HuH-7.5 (cell line): ENCODE data around the gene ZDHHC18.
"Not testable (repeated sequence)": the region's sequence is repeated elsewhere in the genome, so short reads cannot be mapped to it uniquely, and the experiment has no call there.

Experiments used
- DNase-seq: peaks from one replicate; pipeline ENCODE4 v3.0.0; 2011; ENCODE audit warnings: low spot score

The ZDHHC18 gene

DNA sequence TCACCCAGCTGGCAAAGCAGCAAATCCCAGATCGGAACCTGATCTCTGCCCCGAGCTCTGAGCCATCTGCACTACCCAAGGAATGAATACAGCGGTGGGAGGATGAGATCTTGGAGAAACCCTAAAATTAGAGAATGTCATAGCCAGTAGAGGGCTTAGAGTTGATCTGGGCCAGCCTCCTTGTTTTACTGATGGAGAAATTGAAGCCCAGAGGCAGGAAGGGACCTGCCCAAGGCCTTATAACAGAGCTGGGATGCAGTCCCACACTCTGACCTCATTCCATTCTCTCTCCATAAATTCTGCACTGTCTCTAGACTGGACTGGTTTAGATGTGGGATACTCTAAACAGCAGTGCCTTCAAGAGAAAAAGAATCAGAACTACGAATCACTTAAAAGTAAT lies 31.7 kb downstream of the ZDHHC18 start:
- no peak for DNase-seq

DNA sequence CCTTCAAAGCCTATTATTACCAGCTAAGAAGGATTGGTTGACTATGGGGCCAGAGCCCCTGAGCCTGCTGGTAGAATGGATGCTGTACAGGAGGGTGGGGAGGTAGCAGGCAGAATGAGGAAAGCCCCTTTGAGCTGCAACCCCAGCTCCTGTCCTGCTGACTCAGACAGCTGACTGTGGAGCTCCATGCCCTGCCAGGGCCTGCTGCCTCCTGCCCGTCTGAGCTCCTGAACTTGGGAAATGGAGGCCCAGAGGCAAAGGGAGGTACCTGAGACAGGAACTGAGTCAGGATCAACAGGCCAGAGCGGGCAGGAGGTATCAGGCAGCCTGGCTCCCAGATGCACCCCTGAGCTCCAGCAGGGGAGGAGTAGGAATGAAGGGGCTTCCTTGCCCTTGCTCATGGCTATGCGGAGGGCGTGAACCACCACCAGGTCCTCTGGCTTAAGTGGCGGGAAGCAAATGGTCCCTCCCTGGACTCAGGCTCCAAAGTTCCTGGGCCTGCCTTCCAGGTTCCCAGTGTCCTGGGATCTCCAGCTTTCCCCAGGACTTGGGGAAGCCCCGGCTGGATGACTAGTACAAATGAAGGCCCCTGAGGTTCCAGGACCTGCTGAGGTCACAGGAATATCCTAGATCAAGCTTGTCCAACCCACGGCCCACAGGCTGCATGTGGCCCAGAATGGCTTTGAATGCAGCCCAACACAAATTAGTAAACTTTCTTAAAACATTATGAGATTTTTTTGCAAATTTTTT lies 32.6 kb downstream of the ZDHHC18 start:
- no peak for DNase-seq

DNA sequence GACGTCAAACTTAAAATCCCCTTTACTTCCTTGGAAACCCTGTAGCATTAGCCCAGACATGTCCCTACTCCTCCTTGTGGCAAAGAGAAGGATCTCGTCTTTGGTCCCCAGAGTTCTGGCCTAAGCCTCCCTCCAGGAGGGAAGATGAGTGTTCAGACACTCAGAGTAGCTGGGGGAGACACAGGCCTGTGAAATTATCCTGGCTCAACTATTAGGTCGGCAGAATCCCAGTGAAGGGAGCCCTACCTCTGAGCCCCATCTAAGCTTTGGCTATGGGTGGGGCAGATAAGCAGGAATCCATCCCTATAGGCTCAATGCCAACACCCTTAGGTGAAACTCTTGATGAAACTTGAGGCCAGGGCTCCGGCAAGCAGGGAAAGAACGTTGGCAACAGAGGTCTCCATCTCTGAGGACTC lies 34.8 kb downstream of the ZDHHC18 start:
- no peak for DNase-seq

DNA sequence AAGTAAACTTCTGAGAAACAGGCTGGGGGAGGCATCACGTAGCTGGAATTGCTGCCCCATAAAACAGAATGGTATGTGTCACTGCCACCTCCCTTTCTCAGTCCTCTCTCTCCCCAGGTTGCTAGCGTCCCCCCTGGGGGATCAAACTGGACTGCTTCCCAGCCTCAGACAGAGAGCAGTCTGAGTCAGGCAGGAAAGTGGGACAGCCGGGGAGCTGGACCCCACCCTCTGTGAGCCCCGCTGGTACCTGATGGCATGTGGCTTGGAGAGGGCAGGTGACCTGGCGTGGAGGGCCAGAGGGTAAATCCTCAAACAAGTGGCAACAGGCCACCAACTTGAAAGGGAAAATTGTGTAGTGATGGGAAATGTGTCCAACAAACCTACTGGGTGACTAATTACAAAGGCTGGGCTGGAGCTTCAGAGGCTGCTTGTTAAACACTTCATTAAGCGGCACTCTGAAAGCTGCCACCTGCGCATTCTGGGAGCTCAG lies 35.4 kb downstream of the ZDHHC18 start:
- DNase-seq = no peak

DNA sequence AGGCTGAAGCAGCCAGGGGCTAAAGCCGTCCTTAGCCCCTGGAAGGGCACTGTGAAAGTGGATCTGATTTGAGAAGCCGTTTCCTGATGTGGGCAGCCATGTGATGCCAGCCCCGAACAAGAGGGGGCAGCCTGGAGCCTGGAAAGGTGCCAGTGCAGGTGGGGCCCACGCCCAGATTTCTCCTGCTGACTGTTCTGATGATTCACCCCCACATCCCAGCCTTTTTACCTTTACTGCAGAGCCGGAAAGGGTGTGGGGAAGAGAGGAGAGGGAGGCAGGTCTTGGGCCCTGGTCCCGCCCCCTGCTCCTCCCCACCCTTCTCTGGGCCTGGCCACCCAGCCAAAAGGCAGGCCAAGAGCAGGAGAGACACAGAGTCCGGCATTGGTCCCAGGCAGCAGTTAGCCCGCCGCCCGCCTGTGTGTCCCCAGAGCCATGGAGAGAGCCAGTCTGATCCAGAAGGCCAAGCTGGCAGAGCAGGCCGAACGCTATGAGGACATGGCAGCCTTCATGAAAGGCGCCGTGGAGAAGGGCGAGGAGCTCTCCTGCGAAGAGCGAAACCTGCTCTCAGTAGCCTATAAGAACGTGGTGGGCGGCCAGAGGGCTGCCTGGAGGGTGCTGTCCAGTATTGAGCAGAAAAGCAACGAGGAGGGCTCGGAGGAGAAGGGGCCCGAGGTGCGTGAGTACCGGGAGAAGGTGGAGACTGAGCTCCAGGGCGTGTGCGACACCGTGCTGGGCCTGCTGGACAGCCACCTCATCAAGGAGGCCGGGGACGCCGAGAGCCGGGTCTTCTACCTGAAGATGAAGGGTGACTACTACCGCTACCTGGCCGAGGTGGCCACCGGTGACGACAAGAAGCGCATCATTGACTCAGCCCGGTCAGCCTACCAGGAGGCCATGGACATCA lies 36.5 kb downstream of the ZDHHC18 start, which contains the start of gene SFN:
Gene SFN (plus strand): TSS at position 369 of the 904 bp plus-strand sequence. CDS start 64 bp downstream, at position 433.
- peak; percentile 60 for DNase-seq

DNA sequence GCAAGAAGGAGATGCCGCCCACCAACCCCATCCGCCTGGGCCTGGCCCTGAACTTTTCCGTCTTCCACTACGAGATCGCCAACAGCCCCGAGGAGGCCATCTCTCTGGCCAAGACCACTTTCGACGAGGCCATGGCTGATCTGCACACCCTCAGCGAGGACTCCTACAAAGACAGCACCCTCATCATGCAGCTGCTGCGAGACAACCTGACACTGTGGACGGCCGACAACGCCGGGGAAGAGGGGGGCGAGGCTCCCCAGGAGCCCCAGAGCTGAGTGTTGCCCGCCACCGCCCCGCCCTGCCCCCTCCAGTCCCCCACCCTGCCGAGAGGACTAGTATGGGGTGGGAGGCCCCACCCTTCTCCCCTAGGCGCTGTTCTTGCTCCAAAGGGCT lies 37.2 kb downstream of the ZDHHC18 start:
- DNase-seq = no peak

DNA sequence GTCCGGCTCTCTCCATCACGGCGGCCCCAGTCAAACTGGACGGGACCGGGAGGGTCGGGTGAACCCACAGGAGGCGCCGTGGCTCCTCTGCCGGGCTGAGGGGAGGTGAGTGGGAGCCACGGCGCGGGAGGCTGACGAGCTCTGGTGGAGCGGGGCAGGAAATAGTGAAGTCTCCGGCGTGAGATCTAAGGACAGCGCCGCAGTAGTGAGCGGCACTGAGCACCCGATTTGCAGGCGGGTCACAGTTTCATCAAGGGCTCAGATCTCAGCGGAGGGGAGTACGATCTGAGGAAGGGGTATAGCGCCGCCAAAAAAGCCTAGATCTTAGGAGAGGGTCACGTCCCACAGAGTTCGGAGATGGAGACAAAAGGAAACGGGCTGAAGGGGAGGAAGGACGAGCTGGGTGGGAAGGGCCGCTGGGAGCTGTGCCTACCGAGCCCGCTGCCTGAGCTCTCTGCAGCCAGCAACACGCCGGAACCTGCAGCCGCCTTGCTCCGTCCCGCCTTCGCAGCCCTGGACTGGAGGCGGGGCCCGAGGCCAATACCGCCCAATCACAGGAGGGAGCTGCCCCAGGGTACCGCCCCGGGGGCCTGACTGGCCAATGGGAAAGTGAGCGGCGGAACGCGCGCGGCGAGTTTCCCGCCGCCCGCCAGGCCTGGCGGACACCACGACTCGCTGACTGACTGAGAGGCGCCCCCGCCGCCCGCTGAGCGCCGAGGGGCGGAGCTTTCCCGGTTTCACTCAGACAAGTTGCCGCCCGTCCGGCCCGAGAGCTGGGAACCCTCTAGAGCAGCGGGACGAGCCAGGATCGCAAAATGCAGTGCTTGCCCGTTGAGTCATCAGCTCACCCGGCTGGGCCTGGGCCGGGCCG lies 38.4 kb downstream of the ZDHHC18 start:
- DNase-seq = peak; percentile 83

DNA sequence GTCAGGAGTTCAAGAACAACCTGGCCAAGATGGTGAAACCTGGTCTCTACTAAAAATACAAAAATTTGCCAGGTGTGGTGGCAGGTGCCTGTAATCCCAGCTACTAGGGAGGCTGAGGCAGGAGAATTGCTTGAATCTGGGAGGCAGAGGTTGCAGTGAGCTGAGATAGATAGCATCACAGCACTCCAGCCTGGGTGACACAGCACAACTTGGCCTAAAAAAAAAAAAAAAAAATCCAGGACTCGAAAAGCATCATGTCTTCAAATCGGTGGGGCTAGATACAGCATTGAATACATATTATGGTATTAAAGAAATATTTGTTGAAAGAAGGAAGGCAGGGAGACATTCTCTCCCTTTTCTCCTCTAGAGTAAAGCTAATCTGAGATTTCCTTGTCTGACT lies 46.6 kb downstream of the ZDHHC18 start:
- not testable (repeated sequence) for DNase-seq

DNA sequence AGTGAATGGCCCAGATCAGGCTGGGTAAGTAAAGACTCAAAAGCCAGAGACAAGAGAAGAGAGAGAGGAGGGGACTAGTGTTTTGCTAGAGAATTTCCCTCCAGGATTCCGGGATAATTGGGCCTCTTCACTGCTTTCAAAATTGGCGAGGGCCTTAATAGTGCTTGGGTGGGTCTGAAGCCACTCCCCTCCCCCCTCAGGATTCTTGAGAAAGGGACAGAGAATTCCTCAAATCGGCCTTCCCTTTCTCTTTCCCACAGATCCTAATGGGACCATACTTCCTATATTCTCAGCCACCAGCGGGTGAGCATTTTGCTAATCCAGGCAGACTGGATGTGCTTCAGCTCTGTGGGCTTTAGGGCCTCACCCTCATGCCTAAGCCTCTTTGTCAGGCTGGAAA lies 48.4 kb downstream of the ZDHHC18 start:
- no peak for DNase-seq

DNA sequence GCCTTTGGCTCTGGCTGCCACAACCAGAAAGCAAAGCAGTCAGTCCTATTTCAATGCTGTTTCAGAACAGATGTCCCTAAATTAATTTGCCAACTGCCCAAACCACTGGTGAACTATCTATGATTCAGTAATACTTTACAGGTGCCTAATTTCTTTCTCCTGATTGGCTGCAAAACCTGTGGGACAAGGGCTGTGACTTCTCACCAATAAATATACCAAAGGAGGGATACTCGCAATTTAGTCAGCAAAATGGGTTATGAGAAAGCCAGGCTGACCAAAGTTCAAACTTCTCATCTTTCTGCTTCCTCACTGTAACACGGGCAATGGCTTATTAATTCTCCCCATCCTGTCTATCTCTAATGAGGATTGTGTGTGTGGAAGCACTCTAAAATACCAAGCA lies 50.8 kb downstream of the ZDHHC18 start:
- DNase-seq = no peak

DNA sequence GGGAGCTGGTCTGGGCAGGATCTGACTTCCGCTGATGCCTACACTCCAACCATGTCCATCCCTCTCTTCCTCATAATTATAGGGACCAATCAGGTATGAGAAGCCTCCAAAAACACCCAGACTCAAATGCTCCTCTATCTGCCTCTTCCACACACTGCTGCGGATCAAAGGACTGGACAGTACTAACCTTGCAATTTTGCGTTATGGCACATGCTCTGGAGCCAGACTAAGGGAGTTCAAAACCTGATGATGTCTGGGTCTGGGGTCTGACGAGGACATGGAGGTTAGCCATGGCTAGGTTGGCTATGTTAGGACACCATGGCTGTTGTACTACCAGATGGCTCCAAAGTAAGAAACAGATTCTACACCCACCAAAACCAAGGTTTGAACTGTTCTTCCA lies 53.3 kb downstream of the ZDHHC18 start:
- DNase-seq = no peak

DNA sequence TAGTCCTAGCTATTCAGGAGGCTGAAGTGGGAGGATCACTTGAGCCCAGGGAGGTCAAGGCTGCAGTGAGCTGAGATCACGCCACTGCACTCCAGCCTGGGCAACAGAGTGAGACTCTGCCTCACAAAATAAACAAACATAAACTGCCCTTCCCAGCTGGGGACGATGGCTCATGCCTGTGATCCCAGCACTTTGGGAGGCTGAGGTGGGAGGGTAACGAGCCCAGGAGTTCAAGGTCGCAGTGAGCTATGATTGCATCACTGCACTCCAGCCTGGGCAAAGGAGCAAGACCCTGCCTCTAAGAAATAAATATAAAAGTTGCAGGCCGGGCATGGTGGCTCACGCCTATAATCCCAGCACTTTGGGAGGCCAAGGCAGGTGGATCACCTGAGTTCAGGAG lies 55.1 kb downstream of the ZDHHC18 start:
- not testable (repeated sequence) for DNase-seq

DNA sequence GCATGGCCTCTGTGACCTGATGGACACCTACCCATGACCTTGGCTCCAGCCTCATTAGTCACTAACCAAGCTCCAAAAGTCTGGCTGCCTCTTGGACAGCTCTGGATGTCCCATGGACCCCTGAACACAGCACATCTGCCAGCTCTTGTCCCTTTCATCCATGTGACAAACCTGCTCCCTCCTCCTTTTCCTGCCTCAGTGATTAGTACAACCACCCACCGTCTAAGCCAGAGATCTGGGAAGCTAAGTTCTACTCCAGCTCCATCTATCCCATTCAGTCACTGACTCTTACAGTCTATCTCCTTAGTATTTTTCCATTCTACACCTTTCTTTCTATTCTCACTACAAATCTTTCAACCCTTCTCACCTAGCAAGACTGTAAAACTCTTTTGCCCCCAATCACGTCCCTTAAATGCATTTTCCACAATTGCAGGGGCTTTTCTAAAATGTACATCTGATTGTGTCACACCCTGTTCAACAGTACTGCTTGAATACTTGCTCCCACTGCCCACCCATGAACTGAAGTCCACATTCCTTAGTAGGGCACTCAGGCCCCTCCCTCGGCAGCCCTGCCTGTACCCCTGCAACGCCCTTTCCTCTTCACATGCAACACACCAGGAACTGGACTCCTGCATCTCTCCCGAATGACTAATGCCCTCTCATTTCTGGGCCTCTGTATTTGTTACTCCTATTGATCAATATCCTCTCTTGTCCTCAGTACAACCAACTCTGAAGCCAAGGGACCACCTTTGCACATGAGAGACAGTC lies 56.4 kb downstream of the ZDHHC18 start:
- DNase-seq = no peak

DNA sequence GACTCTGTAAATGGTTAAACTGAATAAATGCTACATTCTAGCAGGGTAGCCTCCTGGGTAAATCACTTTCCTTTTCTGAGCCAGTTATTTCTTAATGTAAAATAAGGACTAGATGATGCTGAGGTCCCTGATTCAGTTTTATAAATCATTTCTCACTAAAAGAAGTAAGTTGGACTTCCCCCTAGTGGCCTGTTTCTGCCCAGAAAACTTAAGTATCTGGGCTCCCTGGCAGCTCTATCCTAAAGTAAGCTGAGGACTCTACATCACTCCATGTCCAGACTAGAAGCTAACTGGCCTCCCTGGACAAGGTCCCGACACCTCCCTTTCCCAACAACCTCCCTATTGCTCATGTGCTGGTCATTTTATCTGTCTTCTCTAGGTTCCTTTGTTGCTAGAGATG lies 60.6 kb downstream of the ZDHHC18 start:
- DNase-seq = no peak

DNA sequence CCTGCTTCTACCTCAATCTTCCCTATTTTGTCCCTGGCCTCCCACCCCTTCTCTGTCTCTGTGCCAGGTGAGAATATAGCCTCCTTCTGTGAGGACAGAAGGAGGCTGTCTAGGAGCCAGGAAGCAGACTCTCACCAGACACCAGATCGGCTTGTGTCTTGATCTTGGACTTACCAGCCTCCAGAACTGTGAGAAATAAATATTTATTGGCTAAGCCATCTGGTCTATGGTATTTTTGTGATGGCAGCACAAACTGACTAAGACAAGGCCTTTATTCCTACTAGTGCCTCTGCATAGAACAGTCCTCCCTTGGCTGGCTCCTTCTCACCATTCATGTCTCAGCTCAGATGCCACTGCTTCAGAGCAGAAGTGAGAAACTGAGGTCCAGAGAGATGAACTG lies 61.7 kb downstream of the ZDHHC18 start:
- no peak for DNase-seq

DNA sequence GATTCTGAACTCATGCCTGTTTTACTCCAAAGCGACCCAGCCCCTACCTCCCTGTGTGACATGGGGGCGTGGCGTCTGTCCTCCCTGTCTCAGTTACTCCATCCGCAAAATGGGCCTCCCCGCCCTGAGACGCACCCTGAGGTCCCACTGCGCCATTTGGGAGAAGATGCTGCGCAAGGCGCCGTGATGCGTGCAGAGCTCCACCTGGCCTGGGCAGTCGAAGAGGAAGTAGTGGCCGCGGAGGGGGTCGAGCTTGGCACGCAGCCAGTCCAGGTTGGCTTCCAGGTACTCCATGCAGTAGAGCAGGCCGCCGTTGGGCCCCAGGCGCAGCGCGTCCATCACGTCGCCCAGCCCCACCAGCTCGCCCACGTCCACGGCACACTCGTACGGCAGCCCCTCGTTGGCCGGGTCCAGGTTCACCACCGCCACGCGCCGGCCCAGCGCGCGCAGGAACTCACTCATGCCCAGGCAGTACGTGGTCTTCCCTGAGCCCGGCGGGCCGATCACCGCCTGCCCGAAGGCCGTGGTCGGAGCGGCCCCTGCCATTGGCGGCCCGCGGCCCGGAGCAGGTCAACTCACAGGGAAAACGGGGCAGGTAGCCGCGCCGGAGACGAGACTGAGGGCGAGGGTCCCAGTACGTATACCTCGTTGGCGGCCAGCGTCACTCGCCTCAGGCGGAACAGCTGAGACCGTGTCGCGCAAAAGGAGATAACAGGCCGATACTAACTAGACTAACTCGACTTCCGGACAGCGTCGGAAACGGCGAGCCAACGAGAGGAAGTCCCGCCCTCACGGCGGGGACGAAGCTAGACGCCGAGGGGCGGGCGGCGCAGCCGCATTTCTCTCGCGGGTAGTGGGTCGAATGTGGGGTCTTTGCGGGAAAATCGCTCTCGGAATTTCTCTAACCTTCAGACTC lies 63.3 kb downstream of the ZDHHC18 start, which contains the start of gene GPN2:
Gene GPN2 (minus strand): TSS at position 733 of the 916 bp plus-strand sequence. CDS start 187 bp downstream, at position 546.
- peak; percentile 75 for DNase-seq

DNA sequence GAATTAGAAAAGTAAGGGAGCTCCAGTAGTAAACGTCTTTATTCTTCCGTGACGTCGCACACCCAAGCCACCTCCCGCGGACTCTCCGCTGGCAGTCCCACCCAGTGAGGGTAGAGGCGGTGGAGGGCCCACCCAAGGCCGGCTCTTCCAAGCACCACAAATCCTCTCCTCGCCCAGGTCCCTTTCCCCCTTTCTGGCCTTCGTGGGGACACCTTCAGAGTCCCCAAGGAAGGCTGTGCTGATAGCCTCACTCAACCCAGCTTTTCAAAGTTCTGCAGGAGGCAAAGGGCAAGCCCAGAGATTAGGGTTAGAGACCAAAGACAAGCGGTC lies 63.9 kb downstream of the ZDHHC18 start:
- DNase-seq = peak; percentile 42

DNA sequence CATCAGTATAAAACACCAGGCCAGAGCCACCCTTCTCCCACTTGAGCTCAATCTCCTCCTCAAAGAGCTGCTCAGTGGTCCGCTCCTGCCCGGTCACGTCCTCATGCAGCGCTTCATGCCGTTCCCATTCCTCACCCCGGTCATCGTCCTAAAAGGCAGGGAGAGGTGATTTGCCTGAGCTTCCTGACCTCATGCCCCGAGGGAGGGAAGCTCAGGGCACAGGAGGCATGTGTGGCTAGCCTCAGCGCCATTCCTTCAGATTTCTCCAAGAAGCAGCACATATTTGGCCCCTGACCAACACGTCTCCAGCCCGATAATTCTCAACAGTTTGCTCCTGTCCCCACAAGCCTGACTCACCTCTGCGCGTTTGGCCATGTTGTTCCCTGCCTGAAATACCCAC lies 67.8 kb downstream of the ZDHHC18 start:
- no peak for DNase-seq

DNA sequence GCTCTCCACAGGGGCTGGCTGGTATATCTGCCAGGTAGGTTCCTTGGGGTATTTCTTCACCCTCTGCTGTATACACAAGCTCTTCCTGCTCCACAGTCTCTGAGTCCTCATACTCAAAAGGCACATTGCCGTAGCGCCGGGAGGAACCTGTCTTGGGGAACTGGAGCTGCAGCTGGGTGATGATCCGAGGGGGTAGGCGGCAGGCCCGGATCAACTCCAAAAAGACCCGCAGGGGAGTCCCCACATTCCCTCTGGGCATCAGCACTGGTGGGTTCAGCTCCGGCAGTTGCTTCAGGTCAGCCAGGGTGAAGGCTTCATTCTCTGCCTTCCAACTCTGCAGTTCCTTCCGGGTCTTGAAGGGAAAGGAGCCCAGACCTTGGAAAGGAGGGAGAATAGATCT lies 70.9 kb downstream of the ZDHHC18 start:
- DNase-seq = no peak
